HFF-Myc (cell line): ENCODE measurements around the gene SPRYD3.

ENCODE experiments used
- DNase-seq: peaks from one replicate; pipeline ENCODE4 v3.0.0-alpha.2; 2011; ENCODE audit warnings: low read depth; ENCODE audit errors: extremely low read depth
- H3K4me3 ChIP-seq: replicated peaks from 2 replicates; pipeline ENCODE4 v1.5.1; 2011; ENCODE audit warnings: low read depth, mild to moderate bottlenecking, control low read depth, low read length
- TF ChIP-seq, protein P1 (sequence below): IDR thresholded peaks from 2 replicates; pipeline ENCODE4 v1.5.1; 2012; ENCODE audit warnings: mild to moderate bottlenecking, low read depth, low read length, control low read depth; ENCODE audit errors: missing control alignments

SPRYD3 gene

DNA sequence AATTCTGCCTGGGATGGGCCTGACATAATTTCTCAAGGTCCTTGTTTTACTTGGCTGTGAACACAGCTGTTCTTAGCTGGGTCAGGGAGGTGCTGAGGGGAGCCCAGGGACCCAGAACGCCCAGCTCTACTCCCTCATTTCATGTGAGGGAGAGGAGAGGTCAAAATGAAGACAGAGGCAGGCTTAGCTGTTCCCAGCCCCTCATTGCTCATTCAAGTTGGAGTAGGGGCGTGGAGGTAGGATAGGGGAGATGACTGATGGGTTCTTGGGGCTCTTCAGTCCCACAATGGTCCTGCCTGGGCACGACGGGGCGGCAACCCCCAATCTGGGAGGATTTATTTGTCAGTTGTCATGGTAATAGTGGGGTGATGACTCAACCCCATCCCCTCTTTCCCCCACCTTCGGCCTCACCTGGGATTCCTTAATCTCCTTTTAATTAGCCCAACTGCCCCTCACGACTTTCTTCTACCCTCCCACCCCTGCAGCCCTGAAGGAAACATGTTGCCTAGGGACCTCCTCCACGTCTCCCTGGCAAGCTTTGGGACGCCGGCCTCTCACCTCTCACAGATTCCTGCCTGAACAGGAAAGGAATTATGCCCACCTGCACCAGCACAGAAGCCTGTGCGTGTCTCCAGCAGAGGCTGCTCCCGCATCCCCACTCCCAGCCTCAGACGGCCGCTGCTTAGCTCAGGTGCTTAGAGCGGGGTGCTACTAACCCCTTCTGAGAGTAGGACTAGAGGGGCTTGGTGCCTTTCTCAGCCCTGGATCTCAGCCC is 10.2 kb downstream of the SPRYD3 start:
- TF ChIP-seq, protein P1, sequence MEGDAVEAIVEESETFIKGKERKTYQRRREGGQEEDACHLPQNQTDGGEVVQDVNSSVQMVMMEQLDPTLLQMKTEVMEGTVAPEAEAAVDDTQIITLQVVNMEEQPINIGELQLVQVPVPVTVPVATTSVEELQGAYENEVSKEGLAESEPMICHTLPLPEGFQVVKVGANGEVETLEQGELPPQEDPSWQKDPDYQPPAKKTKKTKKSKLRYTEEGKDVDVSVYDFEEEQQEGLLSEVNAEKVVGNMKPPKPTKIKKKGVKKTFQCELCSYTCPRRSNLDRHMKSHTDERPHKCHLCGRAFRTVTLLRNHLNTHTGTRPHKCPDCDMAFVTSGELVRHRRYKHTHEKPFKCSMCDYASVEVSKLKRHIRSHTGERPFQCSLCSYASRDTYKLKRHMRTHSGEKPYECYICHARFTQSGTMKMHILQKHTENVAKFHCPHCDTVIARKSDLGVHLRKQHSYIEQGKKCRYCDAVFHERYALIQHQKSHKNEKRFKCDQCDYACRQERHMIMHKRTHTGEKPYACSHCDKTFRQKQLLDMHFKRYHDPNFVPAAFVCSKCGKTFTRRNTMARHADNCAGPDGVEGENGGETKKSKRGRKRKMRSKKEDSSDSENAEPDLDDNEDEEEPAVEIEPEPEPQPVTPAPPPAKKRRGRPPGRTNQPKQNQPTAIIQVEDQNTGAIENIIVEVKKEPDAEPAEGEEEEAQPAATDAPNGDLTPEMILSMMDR = no peak
- no peak overlapping the region for H3K4me3 ChIP-seq
- no peak for DNase-seq

DNA sequence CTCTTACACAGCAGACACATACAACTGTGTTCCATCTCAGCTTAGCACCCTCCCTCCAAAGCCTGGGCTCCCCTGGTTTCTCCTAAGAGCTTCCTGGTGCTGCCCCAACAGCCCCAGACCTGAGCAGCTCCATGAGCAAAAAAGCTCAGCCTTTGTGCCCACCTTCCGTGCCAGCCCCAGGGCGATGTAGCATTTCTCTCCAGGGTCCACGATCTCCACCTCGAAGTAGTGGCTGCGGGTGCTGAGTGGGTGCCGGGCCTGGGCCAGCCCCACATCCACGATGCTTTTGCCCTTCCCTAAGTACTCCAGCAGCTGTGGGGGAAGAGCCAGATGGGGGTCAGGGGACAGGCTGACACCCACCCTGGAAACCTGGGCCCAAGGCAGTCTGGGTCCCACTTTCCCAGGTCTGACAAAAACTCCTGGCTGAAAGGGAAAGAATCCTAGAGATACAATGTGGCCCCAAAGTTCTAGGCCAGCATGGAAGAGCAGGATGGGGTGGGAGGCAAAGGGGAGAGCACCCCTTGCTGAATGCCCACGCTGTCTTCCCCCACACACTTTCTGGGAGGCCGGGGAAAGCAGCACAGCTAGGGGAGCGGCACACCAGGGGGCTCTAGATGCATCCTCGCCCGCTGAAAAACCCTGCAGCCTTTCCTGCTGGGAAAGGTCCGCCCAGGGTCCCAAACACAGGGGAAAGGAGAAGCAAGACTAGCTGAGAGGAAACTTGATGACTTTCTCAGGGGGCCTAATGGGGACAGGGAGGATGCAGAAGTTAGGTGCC is 11.0 kb downstream of the SPRYD3 start:
- DNase-seq = no peak
- H3K4me3 ChIP-seq = no peak overlapping the region
- TF ChIP-seq, protein P1 = no peak

DNA sequence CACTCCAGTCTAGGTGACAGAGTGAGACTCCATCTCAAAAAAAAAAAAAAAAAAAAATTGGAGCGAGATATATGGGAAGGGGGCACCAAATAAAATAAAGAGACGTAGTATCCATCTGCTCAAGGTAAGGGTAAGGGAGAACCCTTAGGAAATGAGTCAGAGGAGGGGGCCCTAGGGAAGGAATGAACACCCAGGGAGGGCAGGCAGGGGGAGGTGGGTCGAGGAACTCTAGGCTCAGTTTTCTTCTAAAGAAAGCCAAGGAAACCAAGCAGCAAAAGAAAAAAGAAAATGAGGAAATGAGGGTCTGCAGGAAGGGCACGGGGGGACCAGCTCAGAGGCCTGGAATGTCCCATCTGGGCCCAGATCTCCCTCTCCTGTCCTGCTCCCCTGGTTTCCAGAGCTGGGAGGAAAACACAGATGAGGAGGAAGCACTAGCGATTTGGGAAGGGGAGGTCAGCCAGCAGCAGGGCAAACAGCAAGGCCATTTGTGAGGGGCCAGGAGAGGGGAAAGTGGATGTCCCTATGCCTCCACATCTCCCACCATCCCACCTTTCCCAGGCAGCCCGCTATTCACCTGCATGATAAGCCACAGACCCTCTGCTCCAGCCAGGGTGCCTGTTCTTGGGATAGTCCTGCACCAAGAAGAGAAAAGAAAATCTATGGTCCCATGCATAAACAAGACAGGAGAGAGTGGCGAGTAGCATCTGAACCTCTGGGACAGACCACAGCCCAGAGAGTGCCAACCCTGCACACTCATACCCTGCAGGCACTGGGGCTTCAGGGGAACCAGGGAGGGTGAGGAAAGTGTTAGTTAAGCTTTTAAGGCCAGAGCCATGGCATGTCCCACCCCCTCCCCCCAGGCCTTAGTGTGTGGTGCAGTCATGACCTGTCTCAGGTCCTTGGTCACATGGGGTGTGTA is 11.9 kb downstream of the SPRYD3 start:
- no peak overlapping the region for H3K4me3 ChIP-seq
- TF ChIP-seq, protein P1 = no peak
- DNase-seq = no peak

DNA sequence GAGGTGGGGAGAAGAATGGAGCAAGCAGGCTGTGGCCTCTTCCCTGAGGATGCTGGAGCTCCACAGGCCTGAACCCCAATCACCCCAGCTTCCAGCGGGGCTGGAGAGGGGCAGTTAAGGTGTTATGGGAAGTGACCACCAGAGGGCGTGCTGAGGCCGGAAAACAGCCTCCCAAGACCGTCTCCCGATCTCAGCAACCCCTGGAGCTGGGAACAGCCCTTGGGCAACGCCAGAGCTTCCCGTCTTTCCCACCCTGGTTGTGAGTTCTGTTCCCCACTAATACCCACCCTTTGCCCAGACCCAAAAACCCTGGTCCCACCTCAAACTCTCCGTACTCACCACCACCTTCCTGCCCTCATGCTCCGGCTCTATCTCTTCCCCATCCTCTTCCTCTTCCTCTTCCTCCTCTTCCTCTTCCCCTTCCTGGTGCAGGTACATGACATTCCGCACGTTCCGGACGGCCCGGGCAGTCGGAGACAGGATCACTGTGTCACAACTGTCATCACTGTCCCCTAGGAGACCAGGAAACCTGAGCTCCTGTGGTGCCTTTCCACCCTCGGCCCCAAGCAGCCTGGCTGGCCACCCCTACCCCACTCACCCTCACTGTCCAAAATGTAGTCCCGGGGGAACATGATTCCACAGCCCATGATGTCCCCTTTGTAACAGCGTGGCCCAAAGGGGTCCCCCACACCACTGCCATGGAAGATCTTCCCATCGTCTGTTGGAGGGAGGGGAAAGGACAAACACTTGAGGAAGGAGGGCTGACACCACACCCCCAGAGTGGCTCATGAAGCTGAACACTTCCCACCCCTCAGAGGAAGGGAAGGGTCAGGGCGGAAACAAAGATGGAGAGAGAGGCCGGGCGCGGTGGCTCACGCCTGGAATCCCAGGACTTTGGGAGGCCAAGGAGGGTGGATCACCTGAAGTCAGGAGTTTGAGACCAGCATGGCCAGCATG is 12.9 kb downstream of the SPRYD3 start:
- DNase-seq = no peak
- H3K4me3 ChIP-seq = no peak overlapping the region
- TF ChIP-seq, protein P1 = peak; percentile 80

DNA sequence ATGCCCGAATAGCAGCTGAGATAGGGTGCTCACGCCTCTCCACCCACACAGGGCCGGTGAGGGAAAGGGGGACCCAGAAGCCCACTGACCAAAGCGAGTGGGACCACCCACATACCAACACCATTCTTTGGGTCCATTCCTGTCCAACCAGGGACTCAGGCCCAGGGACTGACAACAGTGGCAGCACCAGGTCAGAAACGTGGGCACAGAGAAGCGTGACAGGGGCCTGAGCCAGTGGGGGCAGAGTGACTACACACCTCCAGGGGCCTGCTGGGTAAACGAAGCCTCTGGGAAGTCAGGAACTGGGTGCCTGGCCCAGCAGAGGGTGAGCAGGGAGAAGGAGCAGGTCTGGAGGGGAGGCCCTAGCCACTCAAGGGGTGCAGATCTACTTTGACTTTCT is 13.7 kb downstream of the SPRYD3 start:
- DNase-seq = no peak
- no peak overlapping the region for H3K4me3 ChIP-seq
- TF ChIP-seq, protein P1 = no peak
